GM20000 (cell line): ENCODE measurements around the gene CHD2.

Experiments used
- DNase-seq: peaks from one replicate; pipeline ENCODE4 v3.0.0; 2012; ENCODE audit warnings: low spot score
- TF ChIP-seq, protein P1 (sequence below): IDR thresholded peaks from 2 replicates; pipeline ENCODE4 v1.5.1; 2012; ENCODE audit warnings: mild to moderate bottlenecking, control low read depth; ENCODE audit errors: extremely low read depth, missing control alignments

Gene CHD2

DNA sequence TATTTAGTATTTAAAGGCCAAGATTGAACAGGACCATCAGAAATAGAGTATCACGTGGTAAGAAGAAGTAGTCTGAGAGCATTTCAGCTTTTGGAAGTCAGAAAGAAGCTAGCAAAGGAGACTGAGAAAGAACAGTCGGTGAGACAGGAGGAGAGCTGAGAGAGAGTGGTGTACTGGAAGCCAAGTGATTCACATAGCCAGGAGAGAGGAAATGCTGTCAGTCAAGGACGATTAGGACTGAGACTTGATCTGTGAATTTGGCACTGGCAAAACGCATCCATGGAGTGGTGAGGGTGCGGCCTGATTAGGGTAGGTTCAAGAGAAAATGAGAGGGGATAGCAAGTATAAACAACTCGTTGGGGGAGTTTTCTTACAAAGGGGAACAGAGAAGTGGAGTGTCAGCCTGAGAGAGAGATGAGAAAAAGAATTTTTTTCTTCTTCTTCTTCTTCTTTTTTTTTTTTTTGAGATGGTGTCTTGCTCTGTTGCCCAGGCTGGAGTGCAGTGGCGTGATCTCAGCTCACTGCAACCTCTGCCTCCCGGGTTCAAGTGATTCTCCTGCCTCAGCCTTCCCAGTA is 44.9 kb downstream of the CHD2 start:
- TF ChIP-seq, protein P1, sequence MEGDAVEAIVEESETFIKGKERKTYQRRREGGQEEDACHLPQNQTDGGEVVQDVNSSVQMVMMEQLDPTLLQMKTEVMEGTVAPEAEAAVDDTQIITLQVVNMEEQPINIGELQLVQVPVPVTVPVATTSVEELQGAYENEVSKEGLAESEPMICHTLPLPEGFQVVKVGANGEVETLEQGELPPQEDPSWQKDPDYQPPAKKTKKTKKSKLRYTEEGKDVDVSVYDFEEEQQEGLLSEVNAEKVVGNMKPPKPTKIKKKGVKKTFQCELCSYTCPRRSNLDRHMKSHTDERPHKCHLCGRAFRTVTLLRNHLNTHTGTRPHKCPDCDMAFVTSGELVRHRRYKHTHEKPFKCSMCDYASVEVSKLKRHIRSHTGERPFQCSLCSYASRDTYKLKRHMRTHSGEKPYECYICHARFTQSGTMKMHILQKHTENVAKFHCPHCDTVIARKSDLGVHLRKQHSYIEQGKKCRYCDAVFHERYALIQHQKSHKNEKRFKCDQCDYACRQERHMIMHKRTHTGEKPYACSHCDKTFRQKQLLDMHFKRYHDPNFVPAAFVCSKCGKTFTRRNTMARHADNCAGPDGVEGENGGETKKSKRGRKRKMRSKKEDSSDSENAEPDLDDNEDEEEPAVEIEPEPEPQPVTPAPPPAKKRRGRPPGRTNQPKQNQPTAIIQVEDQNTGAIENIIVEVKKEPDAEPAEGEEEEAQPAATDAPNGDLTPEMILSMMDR, result no peak
- DNase-seq, result no peak

DNA sequence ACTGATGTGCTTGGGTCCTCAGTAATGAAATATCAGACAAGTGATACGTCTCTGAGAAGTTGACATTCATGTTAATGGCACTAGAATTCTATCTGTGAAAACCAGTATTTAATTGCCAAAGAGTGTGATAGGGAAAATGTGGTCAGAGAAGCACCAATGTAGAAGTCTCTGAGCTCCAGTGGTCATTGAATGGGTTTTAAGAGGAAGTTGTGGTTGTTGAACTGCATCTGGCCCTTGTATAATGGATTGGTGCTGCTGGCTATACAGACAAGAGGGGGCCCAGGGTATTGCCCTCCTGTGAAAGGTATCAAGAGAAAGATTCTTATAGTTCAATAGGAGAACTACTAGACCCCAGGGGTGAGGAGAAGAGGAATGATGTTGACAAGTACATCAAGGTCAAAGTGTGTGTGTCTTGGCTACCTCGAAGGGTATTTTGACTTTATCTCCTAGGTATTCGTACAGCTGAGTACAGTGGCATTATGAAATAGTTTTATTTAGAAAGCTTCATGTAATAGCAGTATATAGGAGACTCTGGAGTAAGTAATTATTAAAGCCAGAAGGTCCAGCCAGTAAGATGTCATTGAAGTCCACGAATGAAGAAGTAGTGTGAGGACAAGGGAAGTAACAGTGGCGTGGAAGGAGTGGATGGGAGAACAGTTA is 47.1 kb downstream of the CHD2 start:
- no peak for DNase-seq
- TF ChIP-seq, protein P1, result no peak

DNA sequence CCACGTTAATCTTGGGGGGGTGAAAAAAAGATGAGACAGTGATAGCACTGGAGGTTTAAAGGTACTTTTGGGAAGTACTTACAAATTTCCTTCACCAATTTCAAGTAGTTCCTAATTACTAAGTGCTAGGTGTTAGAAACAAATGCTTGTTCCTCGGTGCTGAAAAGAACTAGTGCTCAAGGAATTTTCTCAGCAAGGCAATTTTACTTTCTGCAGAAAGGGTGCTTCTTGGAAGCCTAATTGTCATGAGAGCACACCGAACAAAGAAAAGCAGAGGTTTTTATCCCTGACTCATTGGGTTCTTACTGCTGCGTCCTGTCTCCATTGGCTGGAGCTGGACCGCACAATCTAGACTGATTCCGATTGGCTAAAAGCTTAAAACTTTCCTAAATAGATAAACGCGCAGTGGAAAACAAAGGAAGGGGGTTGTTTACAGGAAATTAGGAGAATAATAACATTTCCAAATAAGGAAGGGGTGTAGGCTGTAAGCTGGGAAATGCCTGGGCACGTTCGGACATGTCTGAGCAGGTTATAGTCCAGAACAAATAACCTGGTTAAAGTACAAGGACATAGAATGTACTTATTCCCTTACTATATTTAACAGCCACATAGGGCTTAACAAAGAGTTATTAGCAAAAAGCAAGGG is 49.6 kb downstream of the CHD2 start:
- TF ChIP-seq, protein P1, result no peak
- DNase-seq, result no peak

- TF ChIP-seq, protein P1, result no peak
- DNase-seq, result no peak
Measured at GRCh38 chr15:92951800-92952457, 51.8 kb downstream of the CHD2 start.

DNA sequence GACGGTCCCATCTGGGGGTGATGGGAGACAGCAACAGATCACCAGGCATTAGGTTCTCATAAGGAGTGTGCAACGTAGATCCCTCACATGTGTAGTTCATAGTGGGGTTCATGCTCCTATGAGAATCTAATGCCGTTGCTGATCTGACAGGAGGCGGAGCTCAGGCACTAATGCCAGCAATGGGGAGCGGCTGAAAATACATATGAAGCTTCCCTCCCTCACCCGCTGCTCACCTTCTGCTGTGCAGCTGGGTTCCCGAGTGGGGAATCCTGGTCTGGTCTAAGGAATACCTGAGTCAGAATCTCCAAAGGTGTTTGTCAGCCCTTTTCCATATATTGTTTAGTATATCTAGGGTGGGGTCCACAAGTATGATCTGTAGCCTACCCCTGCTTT is 52.3 kb downstream of the CHD2 start:
- DNase-seq, result no peak
- TF ChIP-seq, protein P1, result no peak

- no peak for DNase-seq
- TF ChIP-seq, protein P1, result no peak
Measured at GRCh38 chr15:92953566-92953965, 53.4 kb downstream of the CHD2 start.

GRCh38 chr15:92954002-92954401 is 53.9 kb downstream of the CHD2 start:
- no peak for DNase-seq
- TF ChIP-seq, protein P1, result no peak
